Measurements from ENCODE around the gene PCSK6.
"Not testable (repeated sequence)": the region's sequence is repeated elsewhere in the genome, so short reads cannot be mapped to it uniquely, and the experiment has no call there.

DNA sequence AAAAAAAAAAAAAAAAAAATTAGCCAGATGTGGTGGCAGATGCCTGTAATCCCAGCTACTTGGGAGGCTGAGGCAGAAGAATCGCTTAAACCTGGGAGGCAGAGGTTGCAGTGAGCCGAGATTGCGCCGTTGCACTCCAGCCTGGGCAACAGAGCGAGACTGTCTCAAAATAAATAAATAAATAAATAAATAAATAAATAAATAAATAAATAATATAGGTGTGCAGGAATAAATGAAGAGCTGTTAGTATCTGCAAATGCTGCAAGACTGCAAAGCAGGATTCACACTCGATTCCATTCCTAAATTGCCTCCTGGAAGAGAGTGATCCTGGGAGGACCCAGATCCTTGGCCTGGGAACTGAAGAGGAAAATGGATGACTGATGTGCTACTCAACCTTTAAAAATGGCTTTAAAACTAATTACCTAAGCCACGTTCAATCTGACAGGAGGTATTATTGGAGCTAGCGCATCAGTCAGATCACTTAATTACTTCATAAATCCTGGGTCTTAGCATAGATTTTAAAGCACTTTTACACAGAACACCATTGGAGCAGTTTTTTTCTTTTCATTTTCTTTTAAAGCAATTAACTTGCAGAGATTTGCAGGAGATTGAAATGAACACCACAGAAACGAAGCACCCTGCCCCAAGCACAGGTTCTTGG, 132.9 kb downstream of the PCSK6 start:
- not testable (repeated sequence) for TF ChIP-seq EZH2 (IDR thresholded peaks at IDR 0.05; ENCODE audit: insufficient read depth, poor library complexity, severe bottlenecking); EZH2phosphoT487 (IDR thresholded peaks at IDR 0.05; ENCODE audit: insufficient read depth, low read depth)
